ENCODE data around the gene MAP3K2. TPM values are rescaled to one million over a fixed set of nuclear protein-coding genes. Genes with fewer than 3 reads are reported as not detected.
A peak's percentile ranks its signal among the peaks of the same experiment; 100 is the strongest.

Gene MAP3K2
- total RNA-seq, 1 experiment from 2014 or later, result 38.7 TPM

GRCh38 chr2:127365211-127365643, 22.5 kb downstream of the MAP3K2 start:
- ChIA-PET POLR2A (interaction anchor here (0.6 kb wide), 1 partner anchor 14 kb away, joined by 4 read pairs; no protein-coding TSS in a partner anchor), CTCF (no interaction called here)
- Mint-ChIP-seq H3K36me3 (ENCODE audit: insufficient read depth, unreplicated experiment) (no peaks in the 10 kb centered on the region), H3K9me3 (ENCODE audit: unreplicated experiment) (peaks cover 6% of the 10 kb centered on the region), H3K27ac (ENCODE audit: unreplicated experiment) (no peak overlapping the region), H3K27me3 (ENCODE audit: insufficient read depth, unreplicated experiment) (no peaks in the 10 kb centered on the region), H3K4me3 (ENCODE audit: unreplicated experiment) (no peak overlapping the region), H3K4me1 (ENCODE audit: low read depth, unreplicated experiment) (peaks cover 11% of the 10 kb centered on the region)
- 0 out of 2 replicates have a peak, but pooled peaks cover 6% of the 10 kb centered on the region for H3K9me3 ChIP-seq
- BruUV-seq (replicated peaks), result TSS peak; percentile 3
- H3K4me3 ChIP-seq (ENCODE audit: low read depth, low read length), result no peak overlapping the region
- H3K4me1 ChIP-seq, result peaks cover 3% of the 10 kb centered on the region; the same call in 1 of the 2 replicates
- H3K36me3 ChIP-seq (ENCODE audit: control insufficient read depth, insufficient read depth, low read length), result no peaks in the 10 kb centered on the region; the same call in 1 of the 2 replicates
- H3K27me3 ChIP-seq (replicated peaks; ENCODE audit: control insufficient read depth, insufficient read depth, low read length), result no peaks in the 10 kb centered on the region
- intact Hi-C loops (cut with micrococcal nuclease; ENCODE audit: unreplicated experiment), result no loop called here
- no peak for DNase-seq
- TF ChIP-seq, protein P1, sequence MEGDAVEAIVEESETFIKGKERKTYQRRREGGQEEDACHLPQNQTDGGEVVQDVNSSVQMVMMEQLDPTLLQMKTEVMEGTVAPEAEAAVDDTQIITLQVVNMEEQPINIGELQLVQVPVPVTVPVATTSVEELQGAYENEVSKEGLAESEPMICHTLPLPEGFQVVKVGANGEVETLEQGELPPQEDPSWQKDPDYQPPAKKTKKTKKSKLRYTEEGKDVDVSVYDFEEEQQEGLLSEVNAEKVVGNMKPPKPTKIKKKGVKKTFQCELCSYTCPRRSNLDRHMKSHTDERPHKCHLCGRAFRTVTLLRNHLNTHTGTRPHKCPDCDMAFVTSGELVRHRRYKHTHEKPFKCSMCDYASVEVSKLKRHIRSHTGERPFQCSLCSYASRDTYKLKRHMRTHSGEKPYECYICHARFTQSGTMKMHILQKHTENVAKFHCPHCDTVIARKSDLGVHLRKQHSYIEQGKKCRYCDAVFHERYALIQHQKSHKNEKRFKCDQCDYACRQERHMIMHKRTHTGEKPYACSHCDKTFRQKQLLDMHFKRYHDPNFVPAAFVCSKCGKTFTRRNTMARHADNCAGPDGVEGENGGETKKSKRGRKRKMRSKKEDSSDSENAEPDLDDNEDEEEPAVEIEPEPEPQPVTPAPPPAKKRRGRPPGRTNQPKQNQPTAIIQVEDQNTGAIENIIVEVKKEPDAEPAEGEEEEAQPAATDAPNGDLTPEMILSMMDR (IDR thresholded peaks at IDR 0.05; ENCODE audit: insufficient read depth in 1 of 2, low read depth in 1 of 2, low read length in 1 of 2, severe bottlenecking in 1 of 2, unreplicated experiment in 1 of 2), result no peak

DNA sequence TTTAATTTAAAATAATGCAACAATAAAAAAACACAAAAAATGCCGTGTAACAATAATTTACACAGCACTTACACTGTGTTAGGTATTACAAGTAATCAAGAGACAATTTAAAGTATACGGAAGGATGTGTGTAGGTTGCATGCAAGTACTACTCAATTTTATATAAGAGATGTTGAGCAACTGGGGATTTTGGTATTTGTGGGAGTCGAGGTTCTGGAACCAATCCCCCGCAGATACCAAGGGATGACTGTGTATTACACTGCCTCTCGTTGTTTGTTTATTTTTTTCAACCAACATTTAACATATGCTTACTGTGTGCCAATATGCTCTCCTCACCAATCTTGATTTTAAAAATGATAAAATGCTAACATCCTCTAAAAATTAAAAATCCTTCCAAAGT, 24.8 kb downstream of the MAP3K2 start:
- intact Hi-C loops (cut with micrococcal nuclease; ENCODE audit: unreplicated experiment), result no loop called here
- Histone ChIP-seq H3K9me3 (no peaks in the 10 kb centered on the region), H3K36me3 (ENCODE audit: control insufficient read depth, insufficient read depth, low read length) (no peaks in the 10 kb centered on the region; the same call in 1 of the 2 replicates), H3K4me3 (ENCODE audit: low read depth, low read length) (no peak overlapping the region), H3K4me1 (peaks cover 5% of the 10 kb centered on the region; the same call in 1 of the 2 replicates), H3K27me3 (replicated peaks; ENCODE audit: control insufficient read depth, insufficient read depth, low read length) (no peaks in the 10 kb centered on the region)
- Mint-ChIP-seq H3K9me3 (ENCODE audit: unreplicated experiment) (no peaks in the 10 kb centered on the region), H3K4me1 (ENCODE audit: low read depth, unreplicated experiment) (peaks cover 21% of the 10 kb centered on the region), H3K4me3 (ENCODE audit: unreplicated experiment) (no peak overlapping the region), H3K27me3 (ENCODE audit: insufficient read depth, unreplicated experiment) (no peaks in the 10 kb centered on the region), H3K27ac (ENCODE audit: unreplicated experiment) (no peak overlapping the region), H3K36me3 (ENCODE audit: insufficient read depth, unreplicated experiment) (no peaks in the 10 kb centered on the region)
- TF ChIP-seq, protein P1 (IDR thresholded peaks at IDR 0.05; ENCODE audit: insufficient read depth in 1 of 2, low read depth in 1 of 2, low read length in 1 of 2, severe bottlenecking in 1 of 2, unreplicated experiment in 1 of 2), result no peak
- CTCF ChIA-PET, result no interaction called here
- BruUV-seq (replicated peaks), result no TSS peak
- no peak for DNase-seq
- POLR2A ChIA-PET, result no interaction called here

- TF ChIP-seq, protein P1 (IDR thresholded peaks at IDR 0.05; ENCODE audit: insufficient read depth in 1 of 2, low read depth in 1 of 2, low read length in 1 of 2, severe bottlenecking in 1 of 2, unreplicated experiment in 1 of 2), result no peak
- no peaks in the 10 kb centered on the region for H3K9me3 Mint-ChIP-seq (ENCODE audit: unreplicated experiment)
- H3K4me1 Mint-ChIP-seq (ENCODE audit: low read depth, unreplicated experiment), result peaks cover 21% of the 10 kb centered on the region
- intact Hi-C loops (cut with micrococcal nuclease; ENCODE audit: unreplicated experiment), result no loop called here
- H3K27me3 Mint-ChIP-seq (ENCODE audit: insufficient read depth, unreplicated experiment), result no peaks in the 10 kb centered on the region
- no peak for DNase-seq
- Histone ChIP-seq H3K27me3 (replicated peaks; ENCODE audit: control insufficient read depth, insufficient read depth, low read length) (no peaks in the 10 kb centered on the region), H3K4me3 (ENCODE audit: low read depth, low read length) (no peak overlapping the region), H3K36me3 (ENCODE audit: control insufficient read depth, insufficient read depth, low read length) (no peaks in the 10 kb centered on the region), H3K4me1 (peaks cover 6% of the 10 kb centered on the region; the same call in 1 of the 2 replicates), H3K9me3 (no peaks in the 10 kb centered on the region)
- ChIA-PET CTCF (no interaction called here), POLR2A (no interaction called here)
- H3K36me3 Mint-ChIP-seq (ENCODE audit: insufficient read depth, unreplicated experiment), result no peaks in the 10 kb centered on the region
- BruUV-seq (replicated peaks), result no TSS peak
- no peak overlapping the region for H3K4me3 Mint-ChIP-seq (ENCODE audit: unreplicated experiment)
- H3K27ac Mint-ChIP-seq (ENCODE audit: unreplicated experiment), result no peak overlapping the region
These were observed 25.6 kb downstream of the MAP3K2 start for GRCh38 chr2:127361929-127362885.

Measured in Caco-2 (cell line).